NCI-H1436 treated with DMSO at 0.1 percent for 48 hours (cell line): ENCODE results near the gene DHRS7.

ENCODE experiments used
- DNase-seq: peaks from one replicate; lab custom pipeline; 2025; lab: John Stamatoyannopoulos, UW

The DHRS7 gene, protein sequence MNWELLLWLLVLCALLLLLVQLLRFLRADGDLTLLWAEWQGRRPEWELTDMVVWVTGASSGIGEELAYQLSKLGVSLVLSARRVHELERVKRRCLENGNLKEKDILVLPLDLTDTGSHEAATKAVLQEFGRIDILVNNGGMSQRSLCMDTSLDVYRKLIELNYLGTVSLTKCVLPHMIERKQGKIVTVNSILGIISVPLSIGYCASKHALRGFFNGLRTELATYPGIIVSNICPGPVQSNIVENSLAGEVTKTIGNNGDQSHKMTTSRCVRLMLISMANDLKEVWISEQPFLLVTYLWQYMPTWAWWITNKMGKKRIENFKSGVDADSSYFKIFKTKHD

DNA sequence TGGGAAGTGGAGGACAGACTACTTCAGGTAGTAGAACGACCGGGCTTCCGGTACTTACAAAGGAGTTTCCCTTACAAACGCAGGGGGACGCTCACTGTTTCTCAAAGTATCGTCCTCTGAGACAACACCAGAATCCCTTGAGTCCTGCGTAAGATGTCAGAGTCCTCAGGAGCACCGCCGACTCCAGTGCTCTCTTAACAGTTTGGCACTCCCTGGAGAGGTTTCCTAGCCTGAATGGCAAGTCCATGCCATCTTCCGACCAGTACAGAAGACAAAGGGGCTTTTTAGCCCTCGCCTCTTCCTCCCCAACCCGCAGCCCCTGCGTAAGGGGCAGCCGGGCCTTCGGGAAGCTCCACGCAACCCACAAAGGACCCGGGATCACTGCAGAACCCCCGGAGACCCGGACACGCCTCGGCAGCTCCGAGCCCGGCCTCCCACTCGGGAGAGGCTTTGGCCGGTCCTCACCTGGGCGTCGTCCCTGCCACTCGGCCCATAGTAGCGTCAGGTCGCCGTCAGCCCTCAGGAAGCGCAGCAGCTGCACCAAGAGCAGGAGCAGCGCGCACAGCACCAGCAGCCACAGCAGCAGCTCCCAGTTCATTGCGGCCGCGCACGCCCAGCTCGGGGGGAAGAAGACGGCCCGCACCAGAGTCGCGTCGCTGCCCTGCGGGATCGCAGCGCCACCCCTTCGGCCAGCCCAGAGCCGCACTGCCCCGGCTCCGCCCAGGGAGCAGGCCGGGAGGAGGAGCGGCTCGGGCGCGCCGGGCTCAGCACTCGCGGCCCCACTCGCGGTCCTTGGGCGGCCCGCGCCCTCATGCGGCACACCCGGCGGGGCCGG, at the start of gene DHRS7:
Gene DHRS7 (minus strand): TSS at position 687 of the 835 bp plus-strand sequence. CDS start 89 bp downstream, at position 598.
- DNase-seq, result no peak

DNA sequence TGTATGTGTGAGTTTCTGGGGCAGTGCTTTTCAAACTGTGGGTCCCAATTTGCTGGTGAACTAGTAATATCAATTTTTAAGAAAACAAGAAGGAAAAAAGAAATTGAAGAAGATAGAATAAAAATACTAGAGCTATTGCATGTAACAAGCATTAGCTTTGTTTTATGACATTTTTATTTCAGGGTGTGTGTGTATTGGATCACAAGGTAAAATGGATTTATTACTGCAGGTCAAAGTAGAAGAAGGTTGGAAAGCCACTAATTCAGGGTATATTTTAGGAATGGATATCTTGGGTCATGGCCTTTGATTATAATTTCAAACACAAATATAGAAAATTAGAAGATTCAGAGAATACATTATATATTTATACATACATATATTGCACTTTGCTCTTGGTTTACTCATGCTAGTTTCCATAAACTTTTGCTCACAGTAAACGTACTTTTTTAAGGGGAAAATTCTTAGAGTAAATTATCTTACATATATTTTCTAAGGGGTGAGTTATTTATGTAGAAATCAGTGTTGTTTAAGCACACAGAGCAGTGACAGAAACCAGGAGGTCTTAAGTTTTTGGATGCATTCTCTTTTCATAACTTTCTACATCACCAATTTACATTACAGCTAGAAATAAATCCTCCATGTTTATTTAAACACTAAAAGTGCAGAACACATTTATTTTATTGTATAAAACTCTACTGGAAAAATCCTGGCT, 49.4 kb upstream of the DHRS7 start:
- no peak for DNase-seq

DNA sequence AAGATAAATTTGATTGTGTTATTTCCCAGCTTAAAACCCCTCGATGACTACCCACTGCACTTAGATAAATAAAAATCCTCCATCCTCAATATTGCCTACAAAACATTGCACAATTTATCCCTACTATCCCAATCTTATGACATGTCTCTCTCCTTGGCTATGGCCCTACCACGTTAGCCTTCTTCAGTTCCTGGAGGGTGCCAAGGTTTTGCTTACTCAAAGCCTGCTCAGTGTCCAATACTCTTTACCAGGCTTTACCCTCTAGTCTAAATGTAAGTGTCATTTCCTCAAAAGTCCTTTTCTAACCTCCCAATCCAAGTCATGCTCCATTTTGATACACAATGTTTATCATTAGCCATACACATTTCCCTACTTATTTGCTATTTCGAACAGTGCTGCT, 48.8 kb upstream of the DHRS7 start:
- no peak for DNase-seq

DNA sequence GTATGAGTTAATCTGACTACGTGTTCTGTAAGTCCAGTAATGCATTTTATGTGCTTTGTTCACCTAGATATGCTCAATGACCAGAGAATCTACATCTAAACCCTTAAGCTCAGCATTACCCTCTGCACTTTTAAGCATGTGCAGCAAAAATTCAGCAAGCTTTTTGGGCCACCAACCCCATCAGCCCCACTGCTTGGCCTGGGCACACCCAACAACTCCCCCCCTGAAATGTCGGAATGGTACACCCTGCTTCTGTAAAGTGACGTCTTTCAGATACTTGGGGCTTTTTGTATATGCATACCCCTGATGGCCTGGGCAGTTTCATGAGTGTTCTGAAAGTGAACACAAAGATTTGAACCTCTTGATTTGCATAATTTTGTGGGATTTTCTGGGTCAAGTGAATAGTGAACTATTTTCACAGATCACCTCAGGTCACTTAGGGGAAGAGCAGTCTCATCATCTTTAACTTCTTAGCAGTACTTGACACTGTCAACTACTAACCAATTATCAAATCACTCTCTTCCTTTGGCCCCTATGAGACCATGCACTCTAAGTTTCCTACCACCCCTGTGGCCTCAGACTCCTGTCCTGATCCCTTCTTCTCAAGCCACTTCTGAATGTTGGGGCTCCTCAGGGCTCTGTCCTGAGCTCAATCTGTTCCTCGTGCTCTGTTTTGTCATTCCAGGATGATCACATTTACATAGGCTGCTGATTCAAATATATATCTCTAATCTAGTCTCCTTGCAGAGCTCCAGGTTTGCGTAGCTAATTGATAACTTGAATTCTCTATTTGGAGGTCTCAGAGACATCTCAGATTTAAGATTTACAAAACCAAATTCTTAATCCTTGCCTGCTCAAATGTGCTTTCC, 47.5 kb upstream of the DHRS7 start:
- DNase-seq, result no peak

DNA sequence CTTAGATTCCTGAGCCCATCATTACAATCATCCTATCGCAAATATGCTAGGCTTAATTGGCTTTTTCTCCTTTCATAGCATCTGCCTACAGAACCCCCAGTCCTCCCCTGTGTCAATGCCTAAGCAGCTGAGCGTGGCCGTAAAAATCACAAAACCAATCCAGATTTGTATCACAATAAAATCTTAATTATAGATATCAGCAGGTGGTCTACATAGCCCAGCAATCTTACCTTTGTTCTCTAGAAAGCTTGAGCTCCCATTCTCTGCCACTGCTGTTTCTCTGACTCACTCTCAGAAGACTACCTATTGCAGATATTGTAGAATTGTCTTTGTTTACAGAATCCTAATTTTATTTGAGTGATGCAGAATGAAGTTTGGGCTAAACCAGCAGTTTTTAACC, 46.0 kb upstream of the DHRS7 start:
- DNase-seq, result no peak

DNA sequence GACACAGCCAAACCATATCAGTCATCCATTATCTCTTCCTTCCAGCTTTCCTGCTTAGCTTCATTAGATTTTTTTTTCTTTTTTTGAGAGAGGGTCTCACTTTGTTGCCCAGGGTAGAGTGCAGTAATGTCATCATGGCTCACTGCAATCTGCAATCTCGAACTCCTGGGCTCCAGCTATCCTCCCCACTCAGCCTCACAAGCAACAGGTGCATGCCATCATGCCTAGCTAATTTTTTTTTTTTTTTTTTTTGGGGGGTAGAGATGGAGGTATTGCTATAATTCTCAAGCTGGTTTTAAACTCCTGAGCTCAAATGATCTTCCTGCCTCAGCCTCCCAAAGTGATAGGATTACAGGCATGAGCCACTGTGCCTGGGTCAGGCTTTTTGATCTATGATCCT, 45.5 kb upstream of the DHRS7 start:
- DNase-seq, result no peak

DNA sequence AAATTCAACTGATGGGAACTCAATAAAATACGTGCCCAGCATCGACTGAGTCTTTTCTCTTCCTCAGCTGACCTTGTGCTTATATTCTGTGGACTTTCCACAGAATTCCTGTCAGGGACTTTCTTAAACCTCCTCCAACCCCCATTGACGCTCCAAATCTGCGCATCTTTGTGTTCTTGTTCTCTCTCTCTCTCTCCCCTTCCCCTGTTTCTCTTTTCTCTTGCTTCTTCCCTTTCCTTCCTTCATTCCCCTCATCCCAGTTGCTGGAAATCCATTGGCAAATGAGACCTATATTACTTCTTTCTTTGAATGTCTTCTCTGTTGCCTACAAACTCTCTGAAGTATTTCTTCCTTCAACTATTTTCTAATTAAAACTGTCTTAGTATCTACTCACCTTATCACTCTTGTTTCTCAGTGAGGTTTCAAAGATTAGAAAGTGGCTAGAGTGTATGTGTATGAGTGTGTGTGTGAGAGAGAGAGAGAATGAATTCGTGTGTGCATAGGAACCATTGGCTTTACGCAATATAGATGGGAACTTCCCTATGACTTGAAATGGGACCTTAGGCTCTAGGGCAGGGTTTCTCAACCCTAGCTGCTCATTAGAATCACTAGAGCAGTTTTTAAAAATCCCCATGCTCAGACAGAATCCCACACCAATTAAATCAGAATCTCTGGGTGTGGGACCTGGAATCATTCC, 41.8 kb upstream of the DHRS7 start:
- no peak for DNase-seq

DNA sequence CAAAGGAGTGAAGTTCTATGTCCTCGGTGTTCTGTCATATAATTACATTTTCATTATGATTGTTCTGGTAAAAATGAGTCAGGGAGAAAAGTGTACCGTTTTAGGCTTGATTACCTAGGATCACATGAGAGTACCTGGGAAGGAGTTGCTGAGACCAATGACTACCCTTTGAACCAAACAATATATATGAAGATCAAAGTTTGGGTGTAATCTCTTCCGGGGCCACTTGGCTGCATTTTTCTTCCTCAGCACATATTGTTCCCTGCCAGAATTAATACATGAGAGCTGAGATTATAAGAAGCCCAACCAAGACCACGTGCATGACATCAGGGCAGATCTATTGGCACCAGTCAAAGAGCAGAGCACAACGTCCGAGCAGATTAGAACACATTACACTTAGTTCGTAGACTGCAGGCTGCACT, 41.1 kb upstream of the DHRS7 start:
- no peak for DNase-seq

DNA sequence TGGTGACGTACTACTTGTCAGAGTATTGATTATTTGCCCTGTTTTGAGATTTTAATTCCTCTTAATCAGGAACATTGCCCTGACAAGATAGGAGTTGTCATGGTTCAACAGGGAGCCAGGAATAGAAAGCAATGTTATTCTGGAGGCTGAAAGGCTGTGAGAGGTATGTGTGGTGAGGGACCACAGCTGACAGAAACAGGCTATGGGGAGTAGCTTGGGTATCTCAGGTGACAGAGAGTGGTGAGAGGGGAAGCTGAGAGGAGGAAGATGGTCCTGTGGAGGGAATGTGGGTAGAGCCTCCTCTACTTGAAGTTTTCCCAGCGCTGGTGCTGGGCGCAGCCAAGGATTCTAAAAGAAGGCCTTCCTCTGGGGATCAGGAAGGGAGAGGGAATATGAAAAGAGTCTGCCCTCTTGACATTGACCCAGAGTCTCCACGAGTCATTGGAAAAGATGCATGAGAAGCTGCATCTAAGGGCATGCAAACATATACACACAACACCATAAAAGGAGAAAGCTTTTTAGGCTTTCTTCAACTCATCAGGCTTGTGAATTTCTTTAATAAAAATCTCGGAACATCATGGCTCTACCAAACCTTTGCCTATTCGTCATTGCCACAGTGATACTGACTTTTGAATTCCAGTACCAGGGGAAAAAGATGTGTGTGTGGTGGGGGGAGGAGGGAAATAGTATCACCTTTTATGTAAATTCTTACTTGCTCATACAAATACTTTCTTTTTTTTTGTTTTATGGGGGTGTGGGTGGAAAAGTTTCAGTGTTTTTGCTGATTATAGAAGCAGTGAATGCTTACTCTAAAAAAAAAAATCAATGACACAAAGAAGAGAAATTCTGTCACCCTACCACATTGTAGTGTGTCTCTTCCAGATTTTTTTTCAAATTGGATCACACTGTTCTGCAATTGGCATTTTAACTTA, 39.9 kb upstream of the DHRS7 start:
- no peak for DNase-seq

DNA sequence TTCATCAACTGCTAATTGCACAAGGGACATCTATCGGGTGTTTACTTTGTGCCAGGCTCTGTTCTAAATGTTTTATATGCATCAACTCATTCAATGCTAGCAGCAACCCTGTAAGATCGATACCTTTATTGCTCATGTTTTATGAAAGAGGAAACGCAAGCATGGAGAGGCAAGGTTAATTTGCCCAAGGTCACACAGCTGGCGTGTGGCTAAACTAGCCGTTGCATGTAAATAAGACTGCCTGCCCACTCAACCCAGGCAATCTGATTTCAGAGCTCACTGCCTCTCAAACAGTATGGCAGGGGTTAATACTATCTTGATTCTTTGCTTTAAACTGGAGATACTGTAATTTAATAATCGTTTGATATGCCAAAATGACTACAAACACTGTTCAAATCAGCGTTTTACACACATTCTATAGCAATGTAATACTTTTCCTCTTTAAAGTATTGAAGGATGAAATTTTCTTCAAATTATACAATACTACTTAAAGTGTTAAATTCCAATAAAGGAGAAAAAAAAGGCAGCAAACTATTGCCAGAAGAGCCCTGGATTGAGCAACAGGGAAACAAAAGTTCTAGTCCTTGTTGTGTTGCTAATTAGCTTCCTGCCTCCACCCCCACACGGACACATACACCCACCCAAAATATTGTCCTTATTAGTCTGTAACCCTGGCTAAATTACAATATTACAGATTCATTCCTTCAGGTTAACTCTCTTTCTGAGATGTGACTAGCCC, 39.1 kb upstream of the DHRS7 start:
- no peak for DNase-seq

DNA sequence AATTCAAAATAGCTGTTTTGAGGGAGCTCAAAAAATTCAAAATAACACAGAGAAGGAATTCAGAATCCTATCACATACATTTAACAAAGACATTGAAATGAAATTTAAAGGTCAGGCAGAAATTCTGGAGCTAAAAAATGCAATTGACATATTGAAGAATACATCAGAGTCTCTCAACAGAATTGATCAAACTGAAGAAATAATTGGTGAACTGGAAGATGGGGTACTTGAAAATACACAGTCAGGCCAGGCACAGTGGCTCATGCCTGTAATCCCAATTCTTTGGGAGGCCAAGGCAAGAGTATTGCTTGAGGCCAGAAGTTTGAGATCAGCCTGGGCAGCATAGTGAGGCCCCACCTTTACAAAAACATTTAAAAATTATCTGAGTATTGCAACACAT, 34.1 kb upstream of the DHRS7 start:
- DNase-seq, result no peak

DNA sequence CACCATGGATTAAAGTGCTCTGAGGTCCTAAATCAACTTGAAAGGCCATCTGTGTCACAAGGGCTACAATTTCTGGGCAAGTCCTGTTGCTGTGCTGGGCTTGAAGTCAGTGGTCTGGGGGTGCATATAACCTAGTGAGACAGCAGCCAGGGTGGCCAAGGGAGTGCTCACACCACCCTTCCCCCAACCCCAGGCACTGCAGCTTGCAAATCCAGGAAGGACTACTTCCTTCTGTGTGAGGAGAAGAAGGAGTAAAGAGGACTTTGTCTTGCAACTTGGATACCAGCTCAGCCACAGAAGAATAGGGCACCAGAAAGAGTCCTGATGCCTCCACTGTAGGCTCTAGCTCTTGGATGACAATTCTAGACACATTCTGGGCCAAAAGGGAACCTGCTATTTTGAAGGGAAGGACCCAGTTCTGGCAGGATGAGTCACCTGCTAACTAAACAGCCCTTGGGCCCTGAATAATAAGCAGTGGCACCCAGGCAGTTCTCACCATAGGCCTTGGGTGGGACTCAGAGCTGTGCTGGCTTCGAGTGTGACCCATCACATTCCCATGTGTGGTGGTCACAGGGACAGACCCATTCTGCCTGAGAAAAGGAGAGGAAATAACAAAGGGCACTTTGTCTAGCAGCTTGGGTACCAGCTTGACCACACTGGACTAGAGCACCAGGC, 32.6 kb upstream of the DHRS7 start:
- no peak for DNase-seq

DNA sequence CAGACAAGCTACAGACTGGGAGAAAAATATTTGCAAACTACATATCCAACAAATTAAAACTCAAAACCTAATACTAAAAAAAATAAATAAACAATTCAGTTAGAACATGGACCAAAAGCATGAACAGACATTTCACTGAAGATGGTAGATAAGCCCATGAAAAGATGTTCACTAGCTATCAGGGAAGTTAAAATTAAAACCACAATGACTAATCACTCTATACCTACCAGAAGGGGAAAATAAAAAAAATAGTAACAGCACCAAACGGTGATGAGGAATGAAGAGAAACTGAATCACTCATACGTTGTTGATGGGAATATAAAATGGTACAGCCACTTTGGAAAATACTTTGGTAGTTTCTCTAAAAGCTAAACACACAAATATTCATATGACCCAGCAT, 31.1 kb upstream of the DHRS7 start:
- no peak for DNase-seq

DNA sequence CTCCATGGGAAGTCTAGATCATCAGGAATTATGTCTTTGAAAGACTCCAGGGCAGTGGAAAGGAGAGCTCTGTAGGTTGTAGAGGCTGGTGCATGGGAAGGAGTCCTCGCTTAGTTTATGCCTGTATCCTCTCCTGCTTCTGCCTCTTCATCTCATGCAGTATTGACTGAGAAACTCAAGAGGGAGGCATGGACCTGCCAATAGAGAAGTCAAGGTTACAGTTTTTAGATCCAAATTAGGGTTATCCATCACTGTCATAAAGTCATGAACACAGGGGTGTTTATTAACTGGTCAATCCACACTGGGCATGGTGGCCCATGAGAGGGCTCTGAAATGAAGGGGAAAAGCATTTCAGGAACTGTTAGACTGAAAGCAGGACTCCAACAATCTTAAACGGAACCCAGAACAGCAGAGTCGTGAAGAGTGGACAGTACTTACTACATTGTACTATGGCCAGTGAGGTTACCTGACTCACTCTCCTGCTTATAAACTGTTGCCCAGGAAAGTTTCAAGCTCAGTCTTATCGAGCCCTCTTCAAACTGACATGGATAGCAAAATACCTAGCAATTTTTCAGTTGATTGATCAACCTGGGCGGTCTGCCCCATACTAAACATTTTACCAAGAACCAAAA, 30.1 kb upstream of the DHRS7 start:
- no peak for DNase-seq

DNA sequence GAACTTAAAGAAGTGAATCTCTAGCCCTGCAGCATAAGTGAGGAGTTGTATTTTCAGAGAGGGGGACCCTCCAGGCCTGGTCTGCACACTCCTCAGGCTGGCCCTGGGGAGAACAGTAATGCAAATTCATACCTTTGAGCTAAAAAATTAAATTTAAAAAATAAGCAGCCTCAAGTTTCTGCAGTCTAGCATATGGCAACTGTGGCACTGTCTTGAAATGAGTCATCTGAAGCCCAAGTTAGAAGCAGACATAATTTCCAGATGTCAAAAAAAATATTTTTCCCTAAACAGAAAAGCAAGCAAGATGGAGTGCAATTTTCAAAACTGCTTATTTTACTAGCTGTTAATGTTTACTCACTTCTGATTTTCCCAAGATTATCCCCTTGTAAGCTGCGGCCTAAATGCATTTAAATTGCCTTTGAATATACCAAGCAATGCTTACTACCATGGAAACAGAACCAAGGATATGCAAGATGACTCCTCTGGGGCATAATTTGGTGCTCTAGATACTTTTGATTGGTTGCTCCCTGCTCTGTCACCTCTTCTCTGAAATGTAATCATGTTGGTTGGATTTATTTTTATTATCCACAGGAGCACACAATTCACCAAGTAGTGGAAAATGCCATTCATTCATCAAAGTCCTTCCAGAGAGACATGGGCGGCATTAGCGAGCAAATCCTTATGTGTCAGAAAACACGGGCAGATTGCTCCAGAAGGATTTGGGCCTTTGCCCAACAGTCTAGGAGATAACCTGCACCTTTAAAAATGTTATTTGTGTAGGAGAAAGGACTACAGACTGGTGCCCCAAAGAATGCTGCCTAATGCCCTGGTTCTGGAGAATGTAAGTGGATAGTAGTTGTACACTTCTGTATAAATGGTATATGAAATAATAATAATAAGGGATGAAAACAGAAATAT, 25.0 kb upstream of the DHRS7 start:
- DNase-seq, result peak; percentile 81

DNA sequence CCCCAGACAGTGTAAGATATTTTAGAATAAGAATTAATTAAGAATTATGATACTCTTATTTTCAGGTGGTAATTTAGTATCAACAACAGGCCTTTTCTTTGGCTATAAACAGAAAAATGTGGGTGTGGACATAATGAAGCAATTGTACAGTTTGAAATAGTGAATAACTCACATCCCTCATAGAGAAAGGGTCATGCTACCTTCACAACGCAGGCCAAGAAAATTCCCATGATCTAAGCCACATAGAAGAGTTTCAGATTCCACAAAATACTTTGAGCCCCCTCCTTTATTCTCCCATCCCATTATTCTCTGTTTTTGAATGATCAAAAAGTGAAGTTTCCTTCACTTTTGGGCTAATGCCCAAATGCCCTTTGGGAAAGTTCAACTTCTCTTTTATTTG, 23.5 kb upstream of the DHRS7 start:
- no peak for DNase-seq

DNA sequence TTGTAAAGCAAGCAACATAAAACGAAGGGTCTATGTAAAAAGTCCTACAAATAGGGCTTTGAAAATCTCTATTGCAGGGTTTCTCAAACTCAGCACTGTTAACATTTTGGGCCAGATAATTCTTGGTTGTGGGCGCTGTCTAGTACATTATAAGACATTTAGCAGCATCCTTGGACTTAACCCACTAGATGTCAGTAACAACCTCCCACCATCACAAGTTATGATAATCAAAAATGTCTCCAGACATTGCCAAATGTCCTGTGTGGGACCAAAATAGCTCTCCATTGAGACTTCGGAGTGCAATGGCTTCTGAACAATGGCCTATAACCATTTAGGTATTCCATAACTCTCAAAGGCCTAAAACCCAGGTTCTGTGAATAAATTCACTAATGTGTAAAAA, 22.9 kb upstream of the DHRS7 start:
- DNase-seq, result no peak
